AG04450 (cell line): Measurements from ENCODE around the gene HOXB1. TPM values are rescaled to one million over a fixed set of nuclear protein-coding genes. Genes with fewer than 3 reads are reported as not detected.

Experiments used
- CTCF ChIA-PET: fragments of 300-600, 350-600 bp; formaldehyde crosslinking; extraction: SDS; loops from one replicate; lab custom pipeline; 2022; ENCODE audit warnings: antibody characterized with exemption, inconsistent platforms; lab: Charles Lee
- POLR2A ChIA-PET: fragments of 350-600 bp; formaldehyde crosslinking; extraction: SDS; loops from one replicate; lab custom pipeline; 2021; ENCODE audit warnings: antibody characterized with exemption, inconsistent platforms; lab: Yijun Ruan, JAX
- DNase-seq: peaks from one replicate; pipeline ENCODE4 v3.0.0-alpha.2; 2011; ENCODE audit warnings: low read depth, low spot score
- H3K27ac ChIP-seq: one replicate; pipeline ENCODE4 v1.5.1; 2012; ENCODE audit warnings: low read depth, low read length, control low read depth
- H3K27me3 ChIP-seq: one replicate; pipeline ENCODE4 v1.6.0; 2012; ENCODE audit warnings: low read length; ENCODE audit not compliant: control insufficient read depth, insufficient read depth
- H3K4me3 ChIP-seq: 2 replicates; pipeline ENCODE4 v1.5.1; 2011; ENCODE audit warnings: mild to moderate bottlenecking, low read depth, low read length, control low read depth
- H3K9me3 ChIP-seq: 2 replicates; pipeline ENCODE4 v1.5.1; 2012; ENCODE audit warnings: low read length; ENCODE audit not compliant: control insufficient read depth, insufficient read depth
- CTCF ChIP-seq: IDR thresholded peaks from 2 replicates; pipeline ENCODE4 v1.5.1; 2011; ENCODE audit warnings: low read depth, low read length, control low read depth, inconsistent platforms
- polyA plus RNA-seq: library from polyadenylated mRNA; depleted of rRNA; stranded (reverse); fragments of >200 nt; gene quantifications from 2 replicates; pipeline ENCODE4 v1.2.3, GENCODE V29; 2011

Gene HOXB1
- polyA plus RNA-seq, 1 experiment: not detected

- CTCF ChIA-PET: interaction anchor here (0.5 kb wide), 1 partner anchor 194 kb away, joined by 3 read pairs; no protein-coding TSS in a partner anchor
Measured at GRCh38 chr17:48529683-48530009, 1.2 kb downstream of the HOXB1 start.

GRCh38 chr17:48528936-48529682, 1.7 kb downstream of the HOXB1 start:
- H3K4me3 ChIP-seq: no peak overlapping the region
- H3K9me3 ChIP-seq: peaks cover 4% of the 10 kb centered on the region; the same call in 1 of the 2 replicates
- no peak overlapping the region for H3K27ac ChIP-seq
- no peaks in the 10 kb centered on the region for H3K27me3 ChIP-seq
- no peak for TF ChIP-seq CTCF
- CTCF ChIA-PET: interaction anchor here (0.5 kb wide), 1 partner anchor 193 kb away, joined by 3 read pairs; no protein-coding TSS in a partner anchor
- POLR2A ChIA-PET: no interaction called here
- no peak for DNase-seq

More at GRCh38 chr17:48529683-48530009, 1.2 kb downstream of the HOXB1 start:
- POLR2A ChIA-PET: no interaction called here
- TF ChIP-seq CTCF: no peak
- H3K27ac ChIP-seq: no peak overlapping the region
- H3K9me3 ChIP-seq: peaks cover 4% of the 10 kb centered on the region; the same call in 1 of the 2 replicates
- H3K27me3 ChIP-seq: no peaks in the 10 kb centered on the region
- H3K4me3 ChIP-seq: no peak overlapping the region
- DNase-seq: no peak

- H3K27ac ChIP-seq: no peak overlapping the region
- no peak overlapping the region for H3K4me3 ChIP-seq
- TF ChIP-seq CTCF: no peak
- CTCF ChIA-PET: no interaction called here
- no peak for DNase-seq
- POLR2A ChIA-PET: no interaction called here
- H3K27me3 ChIP-seq: no peaks in the 10 kb centered on the region
- H3K9me3 ChIP-seq: peaks cover 4% of the 10 kb centered on the region; the same call in 1 of the 2 replicates
Measured at GRCh38 chr17:48528153-48528935, 2.5 kb downstream of the HOXB1 start.

GRCh38 chr17:48527547-48527932, 3.3 kb downstream of the HOXB1 start:
- ChIA-PET POLR2A (no interaction called here), CTCF (no interaction called here)
- no peak for DNase-seq
- TF ChIP-seq CTCF: no peak
- peaks cover 4% of the 10 kb centered on the region; the same call in 1 of the 2 replicates for H3K9me3 ChIP-seq
- H3K4me3 ChIP-seq: no peak overlapping the region
- H3K27ac ChIP-seq: no peak overlapping the region
- no peaks in the 10 kb centered on the region for H3K27me3 ChIP-seq
